ENCODE data around the gene RAVER1.
A peak's percentile ranks its signal among the peaks of the same experiment; 100 is the strongest.

DNA sequence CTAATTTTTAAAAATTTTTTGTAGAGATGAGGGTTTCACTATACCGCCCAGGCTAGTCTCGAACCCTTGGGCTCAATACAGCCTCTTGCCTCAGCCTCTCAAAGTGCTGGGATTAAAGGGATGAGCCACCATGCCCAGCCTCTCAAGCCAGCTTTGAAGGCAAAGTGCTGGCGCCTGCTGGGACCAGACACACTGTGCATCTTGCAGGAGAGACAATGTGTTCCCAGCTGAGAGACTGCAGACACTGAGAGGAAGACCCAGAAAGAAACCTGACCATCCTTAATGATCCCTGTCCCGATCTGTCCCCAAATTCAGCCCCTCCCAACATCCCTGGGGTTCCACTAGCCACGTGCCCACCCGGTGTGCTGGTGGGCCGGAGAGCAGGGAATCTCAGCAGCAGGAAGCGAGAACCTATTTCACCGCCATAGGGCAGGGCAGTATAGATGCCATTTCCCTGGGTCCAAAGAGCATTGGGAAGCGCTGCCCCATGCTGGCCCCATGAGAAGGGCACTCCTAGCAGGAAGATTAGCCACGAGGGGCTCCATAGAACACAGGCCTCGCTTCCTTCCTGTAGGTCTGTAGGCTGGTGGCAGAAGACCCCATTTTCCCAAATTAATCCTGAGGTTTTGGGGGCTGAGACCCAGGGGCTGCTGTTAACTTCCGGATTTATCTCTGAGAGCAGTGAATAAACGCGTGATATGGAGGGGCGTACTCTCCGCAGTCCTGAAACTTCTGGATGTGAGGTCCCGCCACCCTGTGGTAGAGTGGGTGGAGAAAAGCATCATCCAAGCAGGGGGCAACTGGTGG is 968 bp downstream of the RAVER1 start:
- TF ChIP-seq TAF1 (CRISPR knock-in tag; IDR thresholded peaks at IDR 0.05) (no peak), SAP130 (CRISPR knock-in tag; IDR thresholded peaks at IDR 0.05; ENCODE audit: low read depth) (peak; percentile 83), SP2 (CRISPR knock-in tag; IDR thresholded peaks at IDR 0.05) (no peak), CEBPB (IDR thresholded peaks at IDR 0.05; ENCODE audit: borderline replicate concordance, low read depth, low read length) (no peak), ZNF460 (CRISPR knock-in tag; IDR thresholded peaks at IDR 0.05; ENCODE audit: borderline replicate concordance) (no peak)
- TF ChIP-seq, protein P1, sequence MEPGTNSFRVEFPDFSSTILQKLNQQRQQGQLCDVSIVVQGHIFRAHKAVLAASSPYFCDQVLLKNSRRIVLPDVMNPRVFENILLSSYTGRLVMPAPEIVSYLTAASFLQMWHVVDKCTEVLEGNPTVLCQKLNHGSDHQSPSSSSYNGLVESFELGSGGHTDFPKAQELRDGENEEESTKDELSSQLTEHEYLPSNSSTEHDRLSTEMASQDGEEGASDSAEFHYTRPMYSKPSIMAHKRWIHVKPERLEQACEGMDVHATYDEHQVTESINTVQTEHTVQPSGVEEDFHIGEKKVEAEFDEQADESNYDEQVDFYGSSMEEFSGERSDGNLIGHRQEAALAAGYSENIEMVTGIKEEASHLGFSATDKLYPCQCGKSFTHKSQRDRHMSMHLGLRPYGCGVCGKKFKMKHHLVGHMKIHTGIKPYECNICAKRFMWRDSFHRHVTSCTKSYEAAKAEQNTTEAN (CRISPR knock-in tag; conservative IDR thresholded peaks at IDR 0.05), result no peak
- TF ChIP-seq, protein P2, sequence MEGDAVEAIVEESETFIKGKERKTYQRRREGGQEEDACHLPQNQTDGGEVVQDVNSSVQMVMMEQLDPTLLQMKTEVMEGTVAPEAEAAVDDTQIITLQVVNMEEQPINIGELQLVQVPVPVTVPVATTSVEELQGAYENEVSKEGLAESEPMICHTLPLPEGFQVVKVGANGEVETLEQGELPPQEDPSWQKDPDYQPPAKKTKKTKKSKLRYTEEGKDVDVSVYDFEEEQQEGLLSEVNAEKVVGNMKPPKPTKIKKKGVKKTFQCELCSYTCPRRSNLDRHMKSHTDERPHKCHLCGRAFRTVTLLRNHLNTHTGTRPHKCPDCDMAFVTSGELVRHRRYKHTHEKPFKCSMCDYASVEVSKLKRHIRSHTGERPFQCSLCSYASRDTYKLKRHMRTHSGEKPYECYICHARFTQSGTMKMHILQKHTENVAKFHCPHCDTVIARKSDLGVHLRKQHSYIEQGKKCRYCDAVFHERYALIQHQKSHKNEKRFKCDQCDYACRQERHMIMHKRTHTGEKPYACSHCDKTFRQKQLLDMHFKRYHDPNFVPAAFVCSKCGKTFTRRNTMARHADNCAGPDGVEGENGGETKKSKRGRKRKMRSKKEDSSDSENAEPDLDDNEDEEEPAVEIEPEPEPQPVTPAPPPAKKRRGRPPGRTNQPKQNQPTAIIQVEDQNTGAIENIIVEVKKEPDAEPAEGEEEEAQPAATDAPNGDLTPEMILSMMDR (CRISPR knock-in tag; IDR thresholded peaks at IDR 0.05), result peak; percentile 12; the same call in 1 of the 2 replicates
- TF ChIP-seq, protein P3, sequence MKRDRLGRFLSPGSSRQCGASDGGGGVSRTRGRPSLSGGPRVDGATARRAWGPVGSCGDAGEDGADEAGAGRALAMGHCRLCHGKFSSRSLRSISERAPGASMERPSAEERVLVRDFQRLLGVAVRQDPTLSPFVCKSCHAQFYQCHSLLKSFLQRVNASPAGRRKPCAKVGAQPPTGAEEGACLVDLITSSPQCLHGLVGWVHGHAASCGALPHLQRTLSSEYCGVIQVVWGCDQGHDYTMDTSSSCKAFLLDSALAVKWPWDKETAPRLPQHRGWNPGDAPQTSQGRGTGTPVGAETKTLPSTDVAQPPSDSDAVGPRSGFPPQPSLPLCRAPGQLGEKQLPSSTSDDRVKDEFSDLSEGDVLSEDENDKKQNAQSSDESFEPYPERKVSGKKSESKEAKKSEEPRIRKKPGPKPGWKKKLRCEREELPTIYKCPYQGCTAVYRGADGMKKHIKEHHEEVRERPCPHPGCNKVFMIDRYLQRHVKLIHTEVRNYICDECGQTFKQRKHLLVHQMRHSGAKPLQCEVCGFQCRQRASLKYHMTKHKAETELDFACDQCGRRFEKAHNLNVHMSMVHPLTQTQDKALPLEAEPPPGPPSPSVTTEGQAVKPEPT (CRISPR knock-in tag; IDR thresholded peaks at IDR 0.05; ENCODE audit: low read depth), result no peak

All from HepG2 (cell line).